Cerebellar cortex (tissue), 1 donor: ENCODE data around the gene CLEC3B.
"Not testable (repeated sequence)": the region's sequence is repeated elsewhere in the genome, so short reads cannot be mapped to it uniquely, and the experiment has no call there.

ENCODE experiments used
- DNase-seq: peaks from one replicate; pipeline ENCODE4 v3.0.0-alpha.2; 2015; ENCODE audit warnings: low spot score

CLEC3B gene

GRCh38 chr3:45066109-45066801, 40.2 kb downstream of the CLEC3B start:
- DNase-seq = no peak

GRCh38 chr3:45067486-45067885, 41.4 kb downstream of the CLEC3B start:
- no peak for DNase-seq

- DNase-seq = no peak
These were observed 41.8 kb downstream of the CLEC3B start for GRCh38 chr3:45067941-45068340.

- DNase-seq = no peak
These were observed 45.0 kb downstream of the CLEC3B start for GRCh38 chr3:45071075-45071474.

GRCh38 chr3:45075821-45076625, 49.9 kb downstream of the CLEC3B start:
- DNase-seq = no peak

GRCh38 chr3:45078256-45078655, 52.2 kb downstream of the CLEC3B start:
- not testable (repeated sequence) for DNase-seq

GRCh38 chr3:45078910-45079522, 52.9 kb downstream of the CLEC3B start:
- DNase-seq = no peak

- DNase-seq = no peak
These were observed 53.6 kb downstream of the CLEC3B start for GRCh38 chr3:45079715-45080114.

GRCh38 chr3:45080824-45081223, 54.7 kb downstream of the CLEC3B start:
- no peak for DNase-seq

- no peak for DNase-seq
These were observed 55.5 kb downstream of the CLEC3B start for GRCh38 chr3:45081506-45082141.

- DNase-seq = no peak
These were observed 56.0 kb downstream of the CLEC3B start for GRCh38 chr3:45082142-45082538.

GRCh38 chr3:45083023-45083422, 56.9 kb downstream of the CLEC3B start:
- no peak for DNase-seq

GRCh38 chr3:45084361-45084760, 58.3 kb downstream of the CLEC3B start:
- DNase-seq = no peak

- DNase-seq = no peak
These were observed 59.0 kb downstream of the CLEC3B start for GRCh38 chr3:45084820-45085816.
